GM19468 (cell line): ENCODE results near the gene RBM25.
"Not testable (repeated sequence)": the region's sequence is repeated elsewhere in the genome, so short reads cannot be mapped to it uniquely, and the experiment has no call there.

Experiments used
- ATAC-seq: cut with Tn5 transposase; IDR thresholded peaks from one replicate; pipeline ENCODE4 v1.9.1; 2021; ENCODE audit warnings: mild to moderate bottlenecking, moderate library complexity, moderate number of reproducible peaks; ENCODE audit not compliant: unreplicated experiment; ENCODE audit errors: extremely low read depth

The RBM25 gene

GRCh38 chr14:73058224-73058921 lies at the start of gene RBM25:
Gene RBM25 (plus strand): TSS chr14:73058534. CDS start chr14:73071642, 13,108 bp downstream.
- ATAC-seq: peak; percentile 91

- ATAC-seq: not testable (repeated sequence)
Measured at GRCh38 chr14:73011189-73011588, 47.1 kb upstream of the RBM25 start.

- ATAC-seq: peak; percentile 32
Measured at GRCh38 chr14:73014105-73014504, 44.2 kb upstream of the RBM25 start.

GRCh38 chr14:73015552-73015951 lies 42.8 kb upstream of the RBM25 start:
- ATAC-seq: not testable (repeated sequence)

- not testable (repeated sequence) for ATAC-seq
Measured at GRCh38 chr14:73016011-73016410, 42.3 kb upstream of the RBM25 start.

- ATAC-seq: no peak
Measured at GRCh38 chr14:73022051-73022450, 36.3 kb upstream of the RBM25 start.

- no peak for ATAC-seq
Measured at GRCh38 chr14:73025544-73025943, 32.8 kb upstream of the RBM25 start.

GRCh38 chr14:73026243-73026844 lies 32.0 kb upstream of the RBM25 start:
- no peak for ATAC-seq

- peak; percentile 97 for ATAC-seq
Measured at GRCh38 chr14:73026845-73027542, 31.3 kb upstream of the RBM25 start, which contains the start of gene ZFYVE1. Gene ZFYVE1 (minus strand): TSS chr14:73027106. CDS start chr14:73024508, 2,598 bp downstream.

GRCh38 chr14:73027546-73027945 lies 30.8 kb upstream of the RBM25 start:
- ATAC-seq: no peak

- ATAC-seq: no peak
Measured at GRCh38 chr14:73027984-73028383, 30.4 kb upstream of the RBM25 start.

- ATAC-seq: not testable (repeated sequence)
Measured at GRCh38 chr14:73036706-73037450, 21.5 kb upstream of the RBM25 start.

GRCh38 chr14:73047808-73048207 lies 10.5 kb upstream of the RBM25 start:
- ATAC-seq: no peak

- ATAC-seq: no peak
Measured at GRCh38 chr14:73049428-73049827, 8.9 kb upstream of the RBM25 start.

GRCh38 chr14:73055251-73055650 lies 3.1 kb upstream of the RBM25 start:
- no peak for ATAC-seq

- no peak for ATAC-seq
Measured at GRCh38 chr14:73057944-73058223, 450 bp upstream of the RBM25 start.

GRCh38 chr14:73058922-73059673 lies 764 bp downstream of the RBM25 start:
- ATAC-seq: no peak

GRCh38 chr14:73069585-73069984 lies 11.3 kb downstream of the RBM25 start:
- ATAC-seq: no peak

GRCh38 chr14:73091044-73091443 lies 32.7 kb downstream of the RBM25 start:
- ATAC-seq: no peak

- ATAC-seq: no peak
Measured at GRCh38 chr14:73097421-73097820, 39.1 kb downstream of the RBM25 start.
